ENCODE results near the gene RPSA. TPM values are rescaled to one million over a fixed set of nuclear protein-coding genes. Genes with fewer than 3 reads are reported as not detected.

Gene RPSA
- total and polyA plus RNA-seq, 2 of the 4 experiments (the other 2 are of a cell fraction) = 1,415 to 2,710 TPM

- Histone ChIP-seq H4K20me1 (ENCODE audit: insufficient read depth, low read length) (peaks cover 52% of the 10 kb centered on the region), H3K9ac (ENCODE audit: low read depth, low read length) (no peak overlapping the region)
Measured at GRCh38 chr3:39410893-39411292, 4.4 kb downstream of the RPSA start.

More at GRCh38 chr3:39410893-39411292, 4.4 kb downstream of the RPSA start:
- H3K9me1 ChIP-seq (ENCODE audit: insufficient read depth, low read length) = peaks cover 8% of the 10 kb centered on the region; the same call in 1 of the 2 replicates
- no peak overlapping the region for H2BK20ac ChIP-seq (ENCODE audit: low read depth, low read length)
- H3K36me3 ChIP-seq (ENCODE audit: control insufficient read depth, insufficient read depth, low read length) = peaks cover 52% of the 10 kb centered on the region
- H4K5ac ChIP-seq (ENCODE audit: low read depth, low read length) = no peak overlapping the region
- no peak overlapping the region for H3K14ac ChIP-seq (replicated peaks; ENCODE audit: low read depth, low read length)
- no peak overlapping the region for H2BK15ac ChIP-seq (ENCODE audit: low read depth, low read length)
- DNase-seq = no peak
- H4K91ac ChIP-seq (ENCODE audit: insufficient read depth, low read depth, low read length) = no peak overlapping the region
- ChIA-PET CTCF (no interaction called here), POLR2A (ENCODE audit: unreplicated experiment) (no interaction called here)
- H3K27me3 ChIP-seq (ENCODE audit: control insufficient read depth, insufficient read depth, low read length) = no peaks in the 10 kb centered on the region
- no peak overlapping the region for H2BK120ac ChIP-seq (ENCODE audit: low read depth, low read length)
- H3K27ac ChIP-seq (ENCODE audit: insufficient read depth, low read length) = no peak overlapping the region
- dilution Hi-C loops (cut with HindIII; ENCODE audit: low sequenced_read_pairs, unreplicated experiment) = no loop called here
- H3K56ac ChIP-seq (ENCODE audit: extremely low read depth, insufficient read depth, low read length) = no peak overlapping the region
- no peak overlapping the region for H2AK5ac ChIP-seq (ENCODE audit: low read depth, low read length)
- H2AFZ ChIP-seq (replicated peaks; ENCODE audit: low read length, poor library complexity) = no peak overlapping the region
- no peak for ATAC-seq (ENCODE audit: low read depth)
- H2AK9ac ChIP-seq (replicated peaks; ENCODE audit: low read depth, low read length, poor library complexity) = no peak overlapping the region
- no peak overlapping the region for H3K4me3 ChIP-seq (ENCODE audit: insufficient read depth, low read depth, low read length)
- no peak overlapping the region for H3K18ac ChIP-seq (ENCODE audit: low read depth, low read length)
- H3K4me1 ChIP-seq (ENCODE audit: control insufficient read depth, insufficient read depth, low read length) = peaks cover 2% of the 10 kb centered on the region; the same call in 1 of the 2 replicates
- no peak overlapping the region for H3K4ac ChIP-seq (ENCODE audit: low read depth, low read length)
- no peak overlapping the region for H2BK5ac ChIP-seq (ENCODE audit: low read depth, low read length, poor library complexity, severe bottlenecking)
- no TSS peak for BruUV-seq (replicated peaks)
- H3K79me1 ChIP-seq (ENCODE audit: low read depth in 1 of 2, low read length in 2 of 2) = peaks cover 22 to 40% of the 10 kb centered on the region in 2 experiments
- TF ChIP-seq RCOR1 (IDR thresholded peaks at IDR 0.05; ENCODE audit: insufficient replicate concordance, low read length) (no peak), BHLHE40 (IDR thresholded peaks at IDR 0.05; ENCODE audit: low read depth, low read length) (no peak), MAZ (IDR thresholded peaks at IDR 0.05; ENCODE audit: borderline replicate concordance, low read depth, low read length) (no peak)
- in situ Hi-C loops (cut with MboI; ENCODE audit: low sequenced_read_pairs) = no loop called here
- no peak overlapping the region for H3K4me2 ChIP-seq (ENCODE audit: low read depth, low read length)
- no peak overlapping the region for H4K8ac ChIP-seq (ENCODE audit: low read depth in 2 of 2, low read length in 2 of 2)
- H3K23ac ChIP-seq (ENCODE audit: low read depth, low read length) = no peak overlapping the region
- no CpG with 5 or more reads among the region's 7 CpGs for WGBS, 2 experiments (ENCODE audit: extremely low coverage in 2 of 2, insufficient read length in 1 of 2)
- H3K9me3 ChIP-seq (ENCODE audit: control insufficient read depth, insufficient read depth, low read length) = no peaks in the 10 kb centered on the region
- intact Hi-C loops (cut with micrococcal nuclease) = no loop called here
